GM21390 (cell line): ENCODE results near the gene RALGAPA2.

Source experiments
- ATAC-seq: cut with Tn5 transposase; IDR thresholded peaks from one replicate; pipeline ENCODE4 v1.9.1; 2021; ENCODE audit not compliant: unreplicated experiment

The RALGAPA2 gene

GRCh38 chr20:20712474-20713243 lies at the start of gene RALGAPA2:
Gene RALGAPA2, minus strand, starts transcription at chr20:20712644. Its CDS starts 164 bp downstream, at chr20:20712480.
- peak; percentile 90 for ATAC-seq

- ATAC-seq = no peak
Observed at GRCh38 chr20:20761301-20761700, 48.9 kb upstream of the RALGAPA2 start.

GRCh38 chr20:20759132-20759531 lies 46.7 kb upstream of the RALGAPA2 start:
- ATAC-seq = no peak

- ATAC-seq = no peak
Observed at GRCh38 chr20:20755674-20756319, 43.4 kb upstream of the RALGAPA2 start.

- ATAC-seq = no peak
Observed at GRCh38 chr20:20755231-20755630, 42.8 kb upstream of the RALGAPA2 start.

GRCh38 chr20:20754714-20755113 lies 42.3 kb upstream of the RALGAPA2 start:
- ATAC-seq = no peak

- no peak for ATAC-seq
Observed at GRCh38 chr20:20752712-20753111, 40.3 kb upstream of the RALGAPA2 start.

- no peak for ATAC-seq
Observed at GRCh38 chr20:20747298-20747697, 34.9 kb upstream of the RALGAPA2 start.

GRCh38 chr20:20744170-20744725 lies 31.8 kb upstream of the RALGAPA2 start:
- no peak for ATAC-seq

- peak; percentile 58 for ATAC-seq
Observed at GRCh38 chr20:20743511-20744169, 31.2 kb upstream of the RALGAPA2 start.

- ATAC-seq = no peak
Observed at GRCh38 chr20:20741087-20742045, 28.9 kb upstream of the RALGAPA2 start.

GRCh38 chr20:20740541-20740940 lies 28.1 kb upstream of the RALGAPA2 start:
- ATAC-seq = no peak

GRCh38 chr20:20737158-20737557 lies 24.7 kb upstream of the RALGAPA2 start:
- ATAC-seq = no peak

GRCh38 chr20:20736303-20736702 lies 23.9 kb upstream of the RALGAPA2 start:
- no peak for ATAC-seq

- peak; percentile 45 for ATAC-seq
Observed at GRCh38 chr20:20734475-20734948, 22.1 kb upstream of the RALGAPA2 start.

- peak; percentile 5 for ATAC-seq
Observed at GRCh38 chr20:20733943-20734342, 21.5 kb upstream of the RALGAPA2 start.

GRCh38 chr20:20732641-20733040 lies 20.2 kb upstream of the RALGAPA2 start:
- peak; percentile 37 for ATAC-seq

- ATAC-seq = no peak
Observed at GRCh38 chr20:20731945-20732296, 19.5 kb upstream of the RALGAPA2 start.

- no peak for ATAC-seq
Observed at GRCh38 chr20:20731000-20731944, 18.8 kb upstream of the RALGAPA2 start.
